DND-41 (cell line): Measurements from ENCODE around the gene EMILIN1.

ENCODE experiments used
- CTCF ChIP-seq: IDR thresholded peaks from 2 replicates; pipeline ENCODE4 v1.5.1; 2012; ENCODE audit warnings: borderline replicate concordance, low read length, moderate library complexity, mild to moderate bottlenecking; ENCODE audit not compliant: poor library complexity, severe bottlenecking; ENCODE audit errors: extremely low read depth
- EZH2 ChIP-seq: IDR thresholded peaks from 3 replicates; pipeline ENCODE4 v1.6.1; 2012; ENCODE audit warnings: borderline replicate concordance, low read depth, mild to moderate bottlenecking, moderate library complexity, low read length, inconsistent platforms; ENCODE audit not compliant: severe bottlenecking

GRCh38 chr2:27050996-27051901 is 27.2 kb upstream of the EMILIN1 start, which contains the start of gene AGBL5:
- no peak for TF ChIP-seq CTCF
- TF ChIP-seq EZH2, result no peak
